Inflammatory macrophage treated with lipopolysaccharide for 1 hour (primary cell): ENCODE data around the gene RAB7B.

ENCODE experiments used
- DNase-seq, 2 donors: peaks; one replicate each; pipeline ENCODE4 v3.0.0-alpha.2; 2020 to 2022

The RAB7B gene

GRCh38 chr1:205972491-205973168 lies 30.6 kb downstream of the RAB7B start:
- DNase-seq = no peak

DNA sequence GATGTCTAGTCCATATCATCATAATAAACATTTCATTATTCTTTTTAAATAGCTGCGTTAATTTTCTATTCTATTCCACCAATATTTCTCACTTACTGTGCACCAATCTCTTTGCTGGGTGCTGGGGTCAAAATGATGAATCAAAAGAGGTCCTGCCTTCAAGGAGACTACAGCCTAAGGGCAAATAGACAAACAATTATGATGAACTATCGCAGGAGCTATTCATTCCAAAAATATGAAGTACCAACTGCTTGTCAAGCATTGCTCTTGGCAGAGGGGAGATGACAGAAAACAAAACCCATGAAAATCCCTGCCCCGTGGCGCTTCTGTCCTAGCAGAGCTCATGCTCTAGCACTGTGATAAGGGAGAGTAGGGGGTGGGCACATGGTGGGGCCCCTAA lies 31.1 kb downstream of the RAB7B start:
- DNase-seq = no peak

DNA sequence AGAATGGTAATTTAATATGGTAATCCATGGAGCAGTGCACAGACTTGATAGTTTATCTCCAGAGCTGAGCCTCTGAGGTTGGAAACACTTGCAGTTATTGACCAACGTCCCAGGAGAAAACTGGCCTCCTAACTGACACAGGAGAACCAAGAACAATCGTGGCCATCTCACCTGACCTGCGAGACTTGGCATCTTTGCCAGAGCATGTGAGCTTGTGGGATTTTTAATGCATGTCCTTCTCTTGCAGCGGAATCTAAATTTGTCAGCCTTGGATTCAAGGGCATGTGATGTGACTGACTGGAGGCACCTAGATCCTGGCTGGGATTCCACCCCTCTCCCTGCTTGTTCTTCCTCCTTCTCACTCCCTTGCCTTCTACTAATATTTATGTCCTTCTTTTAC lies 32.1 kb downstream of the RAB7B start:
- no peak for DNase-seq

DNA sequence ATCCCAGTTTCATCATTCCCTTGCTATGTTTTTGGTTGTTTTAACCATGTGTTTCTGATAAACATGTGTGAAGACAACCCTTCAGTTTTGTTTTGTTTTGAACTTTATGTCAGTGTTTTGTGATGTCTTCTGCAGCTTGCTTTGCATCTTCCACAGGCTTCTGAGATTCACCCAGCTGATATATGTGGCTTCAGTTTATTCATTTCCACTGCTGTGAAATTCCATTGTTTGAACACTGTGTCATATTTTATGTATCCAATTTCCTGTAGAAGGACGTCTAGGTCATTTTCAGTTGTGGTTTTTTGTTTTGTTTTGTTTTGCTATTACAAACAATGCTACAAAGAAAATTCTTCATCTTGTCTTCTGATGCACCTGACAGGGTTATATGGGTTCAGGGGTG lies 32.7 kb downstream of the RAB7B start:
- DNase-seq = no peak

- no peak for DNase-seq
Observed at GRCh38 chr1:205969229-205969628, 34.0 kb downstream of the RAB7B start.

- DNase-seq = no peak
Observed at GRCh38 chr1:205967554-205968335, 35.5 kb downstream of the RAB7B start.

DNA sequence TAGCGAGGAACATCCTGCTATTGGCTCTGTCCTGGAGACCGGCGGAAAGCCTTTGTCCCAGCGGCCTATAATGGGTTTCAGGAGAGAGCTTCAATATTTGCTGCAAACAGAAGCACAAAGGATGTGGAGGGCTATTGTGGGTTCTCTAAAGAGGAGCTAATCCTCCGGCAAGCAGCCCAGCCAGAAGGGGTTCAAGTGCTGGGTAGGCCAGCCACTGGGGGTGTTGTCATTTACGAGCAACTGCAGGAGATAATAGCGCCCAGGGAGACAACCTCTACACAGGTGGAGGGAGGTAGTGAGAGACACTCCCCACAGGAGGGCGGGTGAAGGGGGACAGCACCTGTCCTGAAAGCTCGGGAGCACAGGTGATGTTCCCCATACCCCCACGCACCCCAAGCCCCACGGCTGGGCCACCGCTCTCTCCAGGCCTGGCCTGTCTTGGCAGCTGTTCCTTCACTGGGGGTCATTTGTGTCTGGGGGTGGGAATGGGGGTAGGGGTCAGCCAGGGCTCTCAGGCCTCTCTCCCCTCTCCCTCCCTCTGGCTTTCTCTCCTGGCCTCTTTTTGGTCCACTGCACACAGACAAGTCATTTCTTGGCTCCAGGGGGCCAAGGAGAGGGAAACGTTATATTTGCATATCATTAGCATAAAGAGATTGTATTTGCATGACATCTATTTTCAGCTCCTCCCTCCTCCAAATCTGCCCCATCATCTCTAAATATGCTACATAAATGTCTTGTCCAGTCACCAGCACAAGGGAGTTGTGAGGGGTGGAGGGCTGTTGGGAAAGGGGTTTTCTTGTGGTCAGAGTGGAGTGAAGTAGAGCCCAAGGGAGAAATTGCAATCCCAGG lies 37.9 kb downstream of the RAB7B start:
- DNase-seq = no peak

GRCh38 chr1:205963352-205964155 lies 39.6 kb downstream of the RAB7B start:
- DNase-seq = peak; percentile 26 to 39

DNA sequence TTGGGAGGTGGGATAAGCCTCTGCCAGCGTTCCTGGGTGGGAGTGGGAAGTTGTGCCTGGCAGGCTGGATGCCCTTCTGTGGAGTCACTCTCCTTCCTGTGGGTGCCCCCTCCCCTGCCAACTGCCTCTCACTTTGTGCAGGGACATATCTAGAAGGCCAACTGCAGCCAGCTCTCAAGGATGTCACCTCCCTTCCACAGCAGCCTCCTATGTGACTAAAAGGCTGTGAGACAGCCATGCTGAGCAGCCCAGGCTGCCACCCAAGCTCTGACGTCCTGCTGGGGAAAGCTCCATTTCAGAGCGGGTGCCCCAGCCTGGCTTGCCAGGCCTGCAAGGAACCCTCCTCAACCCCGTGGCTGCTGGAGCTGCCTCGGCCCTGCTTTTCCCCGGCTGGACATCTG lies 40.4 kb downstream of the RAB7B start:
- DNase-seq = no peak

- DNase-seq = no peak
Observed at GRCh38 chr1:205961991-205962820, 41.0 kb downstream of the RAB7B start.

DNA sequence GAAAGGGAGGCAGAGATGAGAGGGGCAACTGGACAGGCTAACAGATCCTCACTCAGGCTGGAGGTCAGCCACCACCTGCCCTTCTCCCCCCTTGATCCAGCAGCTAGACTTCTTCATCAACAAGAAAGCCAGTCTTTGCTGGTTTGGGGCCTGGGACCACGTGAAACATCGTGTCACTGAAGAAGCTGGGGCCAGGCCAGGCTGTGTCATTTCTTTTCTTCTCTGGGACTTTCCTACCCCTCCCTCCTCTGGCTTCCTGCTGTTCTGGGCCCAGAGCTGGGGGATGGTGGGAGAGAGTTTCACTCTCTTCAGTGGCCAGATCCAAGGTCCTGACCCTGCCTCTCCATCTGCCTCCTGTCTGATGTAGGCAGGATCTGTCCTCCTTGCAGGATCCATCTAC lies 41.8 kb downstream of the RAB7B start:
- DNase-seq = peak; percentile 25 to 28

- DNase-seq = no peak
Observed at GRCh38 chr1:205959789-205960188, 43.4 kb downstream of the RAB7B start.

DNA sequence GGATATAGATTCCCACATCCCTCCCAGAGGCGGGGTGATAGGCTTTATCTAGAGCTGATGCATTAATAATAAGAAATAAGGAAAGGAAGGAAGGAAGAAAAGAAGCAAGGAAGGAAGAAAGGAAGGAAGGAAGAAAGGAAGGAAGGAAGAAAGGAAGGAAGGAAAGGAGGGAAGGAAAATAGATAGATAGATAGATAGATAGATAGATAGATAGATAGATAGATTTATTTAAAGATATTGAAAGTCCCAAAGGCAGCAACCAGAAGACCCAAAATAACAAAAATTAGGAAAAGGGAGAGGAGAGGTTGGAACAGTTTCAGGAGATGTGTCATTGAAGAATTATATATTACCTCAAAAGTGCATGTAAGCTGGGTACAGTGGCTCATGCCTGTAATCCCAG lies 47.7 kb downstream of the RAB7B start:
- no peak for DNase-seq

DNA sequence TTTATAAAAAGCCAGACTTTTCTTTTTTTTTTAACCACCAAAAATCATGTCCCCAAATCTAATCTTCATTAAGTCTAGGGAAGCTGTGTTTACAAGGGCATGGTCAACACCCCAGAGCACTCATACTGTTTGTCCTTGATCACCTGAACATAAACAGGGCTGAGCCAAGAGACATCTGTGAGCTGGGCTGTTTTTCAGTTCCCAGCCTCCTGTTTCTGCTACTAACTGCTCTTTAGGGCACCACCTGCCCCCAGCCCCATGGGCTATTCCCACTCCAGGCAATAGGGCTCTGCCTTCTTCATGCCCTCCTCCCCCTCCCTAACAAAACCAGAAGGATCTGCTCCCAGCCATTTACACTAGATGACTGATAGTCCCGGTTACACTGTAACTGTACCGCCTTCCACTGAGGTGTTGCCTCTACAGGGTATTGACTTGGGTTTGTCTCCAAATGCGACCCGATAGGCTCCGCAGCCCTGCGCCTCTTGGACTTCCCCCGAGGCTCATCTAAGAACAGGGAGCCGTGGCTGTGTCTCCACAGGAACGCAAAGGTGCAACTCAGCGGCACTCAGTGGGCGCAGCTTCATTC lies 48.3 kb downstream of the RAB7B start:
- DNase-seq = no peak

DNA sequence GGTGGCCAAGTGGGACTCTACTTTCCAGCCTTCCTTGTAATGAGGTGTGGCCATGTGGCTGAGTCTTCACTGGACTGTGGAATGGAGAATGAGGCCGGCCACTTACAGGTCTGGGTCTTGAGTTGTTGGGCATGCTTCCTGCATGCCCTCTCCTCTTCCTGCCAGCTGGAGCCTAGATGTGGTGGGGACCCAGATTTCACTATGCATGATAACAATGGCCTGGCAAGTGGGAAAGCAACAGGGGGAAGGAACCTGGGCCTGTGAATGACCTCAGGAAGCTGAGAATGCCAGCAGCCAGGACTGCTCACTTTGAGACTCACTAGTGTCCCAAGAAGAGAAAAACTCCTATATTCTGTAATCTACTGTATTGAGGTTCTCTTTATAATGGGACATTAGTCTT lies 51.4 kb downstream of the RAB7B start:
- peak in 1 of 2 donors; percentile 9 for DNase-seq

GRCh38 chr1:205950826-205951549 lies 52.2 kb downstream of the RAB7B start:
- peak; percentile 53 to 70 for DNase-seq

- DNase-seq = no peak
Observed at GRCh38 chr1:205950280-205950679, 52.9 kb downstream of the RAB7B start.

DNA sequence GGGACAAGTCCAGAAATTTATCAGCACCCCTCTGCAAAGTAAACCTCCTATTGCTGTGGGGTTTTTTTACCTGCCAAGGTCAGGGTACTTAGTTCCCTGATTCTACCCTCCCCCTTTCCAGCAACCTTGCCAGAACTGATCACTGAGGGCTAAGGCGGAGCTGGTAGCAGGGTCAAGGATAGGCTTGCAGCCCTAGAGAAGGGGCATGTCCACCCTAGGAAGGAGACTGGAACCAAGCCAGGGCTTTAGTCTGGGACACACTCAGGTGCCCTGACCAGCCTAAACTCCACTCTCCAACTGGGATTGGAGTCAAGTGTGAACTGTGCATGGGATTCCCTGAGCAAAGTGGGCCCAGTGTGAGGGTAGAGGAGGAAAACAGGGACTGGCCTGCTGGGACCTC lies 53.4 kb downstream of the RAB7B start:
- no peak for DNase-seq

- DNase-seq = no peak
Observed at GRCh38 chr1:205948886-205949285, 54.3 kb downstream of the RAB7B start.

GRCh38 chr1:205948039-205948438 lies 55.2 kb downstream of the RAB7B start:
- DNase-seq = peak; percentile 57 to 67

GRCh38 chr1:205947024-205947423 lies 56.2 kb downstream of the RAB7B start:
- no peak for DNase-seq
